Glutamatergic neuron (in vitro differentiated cells): ENCODE data around the gene ZNHIT6. TPM values are rescaled to one million over a fixed set of nuclear protein-coding genes. Genes with fewer than 3 reads are reported as not detected.

Source experiments
- DNase-seq: peaks from one replicate; pipeline ENCODE4 v3.0.0; 2022
- H3K27ac Mint-ChIP-seq: one replicate; pipeline ENCODE4 v1.8.0; 2020; ENCODE audit warnings: mild to moderate bottlenecking, mixed read lengths, inconsistent platforms; ENCODE audit not compliant: unreplicated experiment
- H3K27me3 Mint-ChIP-seq: one replicate; pipeline ENCODE4 v1.8.0; 2020; ENCODE audit warnings: mild to moderate bottlenecking, moderate library complexity, mixed read lengths, inconsistent platforms; ENCODE audit not compliant: unreplicated experiment
- H3K36me3 Mint-ChIP-seq: one replicate; pipeline ENCODE4 v1.8.0; 2020; ENCODE audit warnings: mild to moderate bottlenecking, mixed read lengths, inconsistent platforms; ENCODE audit not compliant: unreplicated experiment
- H3K4me1 Mint-ChIP-seq: one replicate; pipeline ENCODE4 v1.8.0; 2020; ENCODE audit warnings: mild to moderate bottlenecking, low read depth, mixed read lengths, inconsistent platforms; ENCODE audit not compliant: unreplicated experiment
- H3K4me3 Mint-ChIP-seq: one replicate; pipeline ENCODE4 v1.8.0; 2020; ENCODE audit warnings: mild to moderate bottlenecking, mixed read lengths, inconsistent platforms; ENCODE audit not compliant: unreplicated experiment
- H3K9me3 Mint-ChIP-seq: one replicate; pipeline ENCODE4 v1.8.0; 2020; ENCODE audit warnings: mild to moderate bottlenecking, moderate library complexity, mixed read lengths, inconsistent platforms; ENCODE audit not compliant: unreplicated experiment
- total RNA-seq: library from RNA; stranded (reverse); fragmentation: NEBNext Ultra II Directional; extraction: Animal tissue kit (Norgen Biotek cat#: 25700); gene quantifications from one replicate; pipeline ENCODE4 v1.2.1, GENCODE V29; 2021; ENCODE audit not compliant: unreplicated experiment
- TF ChIP-seq, protein P1 (sequence below): fragments of 200-600 bp; sonication (generic); IDR thresholded peaks from one replicate; pipeline ENCODE4 v1.5.0; 2021; ENCODE audit not compliant: partially characterized antibody, unreplicated experiment

Gene ZNHIT6
- total RNA-seq, 1 donor from 2014 or later, result 10.9 TPM

DNA sequence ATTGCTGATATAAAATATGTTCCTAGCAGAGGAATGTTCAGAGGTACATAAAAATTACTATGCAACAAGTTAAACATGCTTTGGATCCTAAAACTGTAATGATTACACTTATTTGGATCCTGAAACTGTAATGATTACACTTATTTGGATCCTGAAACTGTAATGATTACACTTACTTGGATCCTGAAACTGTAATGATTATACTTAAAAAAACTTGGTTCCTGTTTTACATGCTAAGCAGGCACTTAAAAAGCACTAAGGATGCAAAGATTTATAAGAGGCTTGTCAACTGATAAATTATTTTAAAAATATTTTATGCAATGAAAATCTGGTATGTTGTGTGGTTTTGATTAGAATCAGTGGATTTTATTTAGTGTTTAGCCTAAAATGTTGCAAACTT lies 47.7 kb downstream of the ZNHIT6 start:
- DNase-seq, result no peak
- Mint-ChIP-seq H3K27me3 (no peaks in the 10 kb centered on the region), H3K9me3 (no peaks in the 10 kb centered on the region), H3K27ac (no peak overlapping the region), H3K4me3 (no peak overlapping the region), H3K36me3 (no peaks in the 10 kb centered on the region), H3K4me1 (no peaks in the 10 kb centered on the region)
- TF ChIP-seq, protein P1, sequence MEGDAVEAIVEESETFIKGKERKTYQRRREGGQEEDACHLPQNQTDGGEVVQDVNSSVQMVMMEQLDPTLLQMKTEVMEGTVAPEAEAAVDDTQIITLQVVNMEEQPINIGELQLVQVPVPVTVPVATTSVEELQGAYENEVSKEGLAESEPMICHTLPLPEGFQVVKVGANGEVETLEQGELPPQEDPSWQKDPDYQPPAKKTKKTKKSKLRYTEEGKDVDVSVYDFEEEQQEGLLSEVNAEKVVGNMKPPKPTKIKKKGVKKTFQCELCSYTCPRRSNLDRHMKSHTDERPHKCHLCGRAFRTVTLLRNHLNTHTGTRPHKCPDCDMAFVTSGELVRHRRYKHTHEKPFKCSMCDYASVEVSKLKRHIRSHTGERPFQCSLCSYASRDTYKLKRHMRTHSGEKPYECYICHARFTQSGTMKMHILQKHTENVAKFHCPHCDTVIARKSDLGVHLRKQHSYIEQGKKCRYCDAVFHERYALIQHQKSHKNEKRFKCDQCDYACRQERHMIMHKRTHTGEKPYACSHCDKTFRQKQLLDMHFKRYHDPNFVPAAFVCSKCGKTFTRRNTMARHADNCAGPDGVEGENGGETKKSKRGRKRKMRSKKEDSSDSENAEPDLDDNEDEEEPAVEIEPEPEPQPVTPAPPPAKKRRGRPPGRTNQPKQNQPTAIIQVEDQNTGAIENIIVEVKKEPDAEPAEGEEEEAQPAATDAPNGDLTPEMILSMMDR, result no peak

DNA sequence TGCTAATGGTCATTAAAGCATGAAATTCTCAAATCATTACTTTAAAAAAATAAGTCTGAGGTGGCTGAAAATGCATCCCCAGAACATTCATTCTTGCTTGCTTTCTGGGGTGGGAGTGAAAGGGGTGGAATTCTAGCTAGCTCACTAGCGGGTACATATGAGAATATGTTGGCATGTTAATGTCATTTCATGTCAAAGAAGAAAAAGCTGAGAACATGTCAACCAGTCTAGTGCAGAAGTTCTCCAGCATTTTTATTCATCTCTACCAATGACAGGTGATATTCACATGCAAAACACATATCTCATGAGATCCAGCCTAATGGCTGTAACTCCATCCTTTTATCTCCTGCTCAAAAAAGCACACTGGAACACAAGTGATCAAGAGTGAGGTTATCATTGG lies 49.1 kb downstream of the ZNHIT6 start:
- Mint-ChIP-seq H3K9me3 (no peaks in the 10 kb centered on the region), H3K27ac (no peak overlapping the region), H3K27me3 (no peaks in the 10 kb centered on the region), H3K4me3 (no peak overlapping the region), H3K4me1 (no peaks in the 10 kb centered on the region), H3K36me3 (no peaks in the 10 kb centered on the region)
- DNase-seq, result no peak
- TF ChIP-seq, protein P1, result no peak

DNA sequence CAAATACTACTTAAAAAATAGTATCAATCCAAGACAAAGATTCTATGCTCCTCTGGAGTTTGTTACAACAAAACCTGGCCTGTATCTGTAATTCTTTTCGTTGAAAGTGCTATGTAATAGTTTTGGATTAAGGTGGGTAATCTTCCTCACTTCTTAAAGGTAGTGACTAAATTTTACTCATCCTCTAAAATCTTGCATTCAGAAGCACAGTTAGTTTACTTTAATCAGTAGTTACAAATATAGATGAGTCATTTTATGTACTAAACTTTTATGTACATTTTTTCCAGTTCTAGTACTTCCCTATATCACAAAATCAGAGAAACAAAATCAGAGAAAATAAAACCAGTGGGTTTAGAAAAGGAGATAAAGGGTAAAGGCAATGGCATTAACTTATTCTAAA lies 51.3 kb downstream of the ZNHIT6 start:
- TF ChIP-seq, protein P1, result no peak
- H3K4me3 Mint-ChIP-seq, result no peak overlapping the region
- no peak overlapping the region for H3K27ac Mint-ChIP-seq
- H3K9me3 Mint-ChIP-seq, result no peaks in the 10 kb centered on the region
- no peaks in the 10 kb centered on the region for H3K36me3 Mint-ChIP-seq
- H3K27me3 Mint-ChIP-seq, result no peaks in the 10 kb centered on the region
- H3K4me1 Mint-ChIP-seq, result no peaks in the 10 kb centered on the region
- DNase-seq, result no peak

DNA sequence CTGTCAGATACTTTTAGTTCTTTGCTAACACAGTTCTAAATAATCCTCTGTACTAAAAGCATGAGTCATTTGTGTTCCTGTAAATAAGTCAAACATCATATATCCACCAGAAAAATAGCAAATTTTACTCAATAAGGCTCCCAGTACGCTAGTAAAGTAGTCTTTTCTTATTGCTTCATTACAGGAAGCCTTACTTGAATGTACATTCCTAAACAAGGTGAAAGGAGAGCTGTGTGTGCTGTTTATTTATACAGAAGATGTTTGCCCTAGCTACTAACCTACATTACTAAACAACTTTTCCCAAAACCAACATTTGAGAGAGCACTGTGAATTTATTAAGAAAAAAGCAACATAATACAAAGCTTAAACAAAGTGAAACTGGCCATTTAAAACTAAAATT lies 52.0 kb downstream of the ZNHIT6 start:
- TF ChIP-seq, protein P1, result no peak
- H3K27ac Mint-ChIP-seq, result no peak overlapping the region
- H3K36me3 Mint-ChIP-seq, result no peaks in the 10 kb centered on the region
- no peak for DNase-seq
- no peaks in the 10 kb centered on the region for H3K9me3 Mint-ChIP-seq
- no peaks in the 10 kb centered on the region for H3K4me1 Mint-ChIP-seq
- H3K4me3 Mint-ChIP-seq, result no peak overlapping the region
- no peaks in the 10 kb centered on the region for H3K27me3 Mint-ChIP-seq

DNA sequence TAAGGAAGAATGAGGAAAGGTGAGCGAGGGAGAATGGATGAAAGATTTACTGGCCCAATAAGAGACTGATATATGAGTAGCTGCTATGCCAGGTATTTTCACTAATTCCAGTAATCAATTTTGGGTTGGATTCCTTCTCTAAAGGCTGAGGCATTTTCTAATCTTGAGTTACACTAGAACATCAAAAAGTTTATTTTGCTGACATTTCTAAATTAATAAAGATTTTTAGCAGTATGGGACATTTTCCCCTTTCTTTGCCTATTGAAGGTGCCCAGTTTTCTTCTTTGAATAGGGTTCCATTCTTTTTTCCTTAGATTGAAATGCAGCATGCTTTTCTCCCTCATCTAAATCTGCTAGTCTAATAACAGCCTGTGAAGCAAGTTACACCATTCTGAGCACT lies 52.9 kb downstream of the ZNHIT6 start:
- TF ChIP-seq, protein P1, result no peak
- no peaks in the 10 kb centered on the region for H3K27me3 Mint-ChIP-seq
- H3K4me3 Mint-ChIP-seq, result no peak overlapping the region
- H3K36me3 Mint-ChIP-seq, result no peaks in the 10 kb centered on the region
- H3K27ac Mint-ChIP-seq, result no peak overlapping the region
- H3K4me1 Mint-ChIP-seq, result no peaks in the 10 kb centered on the region
- H3K9me3 Mint-ChIP-seq, result no peaks in the 10 kb centered on the region
- no peak for DNase-seq
